GM12891 (cell line): ENCODE data around the gene HSPBAP1.

Experiments
- POLR2A ChIP-seq: IDR thresholded peaks from 2 replicates; pipeline ENCODE4 v1.6.1; 2011; ENCODE audit warnings: low read depth, low read length, control low read depth
- POLR2AphosphoS5 ChIP-seq: IDR thresholded peaks from 2 replicates; pipeline ENCODE4 v1.6.1; 2011; ENCODE audit warnings: low read depth, low read length, control low read depth
- POU2F2 ChIP-seq: IDR thresholded peaks from 2 replicates; pipeline ENCODE4 v1.6.1; 2011; ENCODE audit warnings: low read depth, mild to moderate bottlenecking, control low read depth, low read length, moderate library complexity
- SPI1 ChIP-seq: IDR thresholded peaks from 2 replicates; pipeline ENCODE4 v1.6.1; 2011; ENCODE audit warnings: low read depth, low read length, control low read depth
- TAF1 ChIP-seq: IDR thresholded peaks from 2 replicates; pipeline ENCODE4 v1.6.1; 2011; ENCODE audit warnings: low read depth, low read length, control low read depth

- TF ChIP-seq TAF1 (no peak), POLR2AphosphoS5 (no peak), POLR2A (no peak), SPI1 (no peak), POU2F2 (no peak)
These were observed 93.4 kb downstream of the HSPBAP1 start for GRCh38 chr3:122700193-122700592.
